HepG2 (cell line): Measurements from ENCODE around the gene PEX11B. TPM values are rescaled to one million over a fixed set of nuclear protein-coding genes. Genes with fewer than 3 reads are reported as not detected.

Experiments
- ARID2 ChIP-seq: sonication (generic); formaldehyde crosslinking; IDR thresholded peaks from 2 replicates; pipeline ENCODE4 v1.8.1; 2022; ENCODE audit warnings: mild to moderate bottlenecking, missing genetic modification reagents, borderline replicate concordance
- CREB1 ChIP-seq, 2 experiments: fragments of 450-650 bp in 1 of 2; IDR thresholded peaks; 2 replicates each; pipeline ENCODE4 v1.6.1; 2016 to 2017; ENCODE audit warnings: control low read depth in 1 of 2, mild to moderate bottlenecking in 1 of 2, missing compliant biosample characterization in 1 of 2, missing genetic modification characterization in 1 of 2
- FIP1L1 ChIP-seq: fragments of 200-400 bp; formaldehyde crosslinking; IDR thresholded peaks from 2 replicates; pipeline ENCODE4 v1.6.1; 2018; ENCODE audit warnings: low read depth, mild to moderate bottlenecking, low read length, moderate library complexity, borderline replicate concordance; ENCODE audit not compliant: insufficient read depth
- HNRNPLL ChIP-seq: fragments of 200-400 bp; formaldehyde crosslinking; IDR thresholded peaks from 2 replicates; pipeline ENCODE4 v1.6.1; 2017; ENCODE audit warnings: mild to moderate bottlenecking, low read depth, low read length; ENCODE audit not compliant: poor library complexity, severe bottlenecking
- KLF12 ChIP-seq: sonication (generic); formaldehyde crosslinking; IDR thresholded peaks from 2 replicates; pipeline ENCODE4 v1.4.0; 2020; ENCODE audit warnings: missing genetic modification reagents, borderline replicate concordance
- MED13 ChIP-seq: sonication (generic); formaldehyde crosslinking; IDR thresholded peaks from 2 replicates; pipeline ENCODE4 v1.5.0; 2020; ENCODE audit warnings: missing genetic modification reagents
- MLLT10 ChIP-seq: sonication (generic); formaldehyde crosslinking; IDR thresholded peaks from 2 replicates; pipeline ENCODE4 v1.4.0; 2020; ENCODE audit warnings: missing genetic modification reagents
- RARG ChIP-seq: sonication (generic); formaldehyde crosslinking; IDR thresholded peaks from 2 replicates; pipeline ENCODE4 v1.4.0; 2020; ENCODE audit warnings: low read depth, mild to moderate bottlenecking, missing genetic modification reagents
- SMAD1 ChIP-seq: sonication (generic); formaldehyde crosslinking; IDR thresholded peaks from 2 replicates; pipeline ENCODE4 v1.4.0; 2020; ENCODE audit warnings: missing genetic modification reagents, low read depth, mild to moderate bottlenecking, borderline replicate concordance
- SMARCE1 ChIP-seq: fragments of 450-650 bp; IDR thresholded peaks from 2 replicates; pipeline ENCODE4 v1.6.1; 2017; ENCODE audit warnings: borderline replicate concordance
- TBL1XR1 ChIP-seq: fragments of 150-350 bp; IDR thresholded peaks from 2 replicates; pipeline ENCODE4 v1.6.1; 2014; ENCODE audit warnings: borderline replicate concordance, low read length; ENCODE audit not compliant: partially characterized antibody
- TSC22D2 ChIP-seq: sonication (generic); formaldehyde crosslinking; IDR thresholded peaks from 2 replicates; pipeline ENCODE4 v1.5.1; 2020; ENCODE audit warnings: missing genetic modification reagents, mild to moderate bottlenecking, borderline replicate concordance
- ZBTB7A ChIP-seq: sonication (generic); formaldehyde crosslinking; IDR thresholded peaks from 2 replicates; pipeline ENCODE4 v1.8.0; 2022; ENCODE audit warnings: mild to moderate bottlenecking, missing genetic modification reagents
- ZNF160 ChIP-seq: sonication (generic); formaldehyde crosslinking; IDR thresholded peaks from 2 replicates; pipeline ENCODE4 v1.8.0; 2022; ENCODE audit warnings: mild to moderate bottlenecking, inconsistent platforms, missing genetic modification reagents
- ZNF432 ChIP-seq: sonication (generic); formaldehyde crosslinking; IDR thresholded peaks from 2 replicates; pipeline ENCODE4 v1.5.0; 2020; ENCODE audit warnings: missing genetic modification reagents, mild to moderate bottlenecking, borderline replicate concordance
- ZNF564 ChIP-seq: sonication (generic); formaldehyde crosslinking; IDR thresholded peaks from 2 replicates; pipeline ENCODE4 v1.8.1; 2023; ENCODE audit warnings: mild to moderate bottlenecking, missing genetic modification reagents
- ZNF782 ChIP-seq: sonication (generic); formaldehyde crosslinking; IDR thresholded peaks from 2 replicates; pipeline ENCODE4 v1.4.0; 2020; ENCODE audit warnings: missing genetic modification reagents, mild to moderate bottlenecking, borderline replicate concordance
- ZNF839 ChIP-seq: sonication (generic); formaldehyde crosslinking; IDR thresholded peaks from 2 replicates; pipeline ENCODE4 v1.4.0; 2020; ENCODE audit warnings: missing genetic modification reagents, mild to moderate bottlenecking, borderline replicate concordance
- polyA plus RNA-seq, 8 experiments: library from polyadenylated mRNA; depleted of rRNA in 3 of 8; stranded (reverse) in 7 of 8; unstranded in 1 of 8; fragments of >200 nt; fragmentation: Illumina TruSeq in 4 of 8; extraction: Trizol in 4 of 8; gene quantifications; 2 replicates each; pipeline versions ENCODE4 v1.2.1 to v1.2.3, GENCODE V29; 2011 to 2016; ENCODE audit warnings: low read depth in 4 of 8, missing spikeins in 1 of 8, mixed read lengths in 1 of 8; ENCODE audit not compliant: insufficient read depth in 1 of 8
- total RNA-seq, 5 experiments: library from RNA; depleted of rRNA; stranded (reverse); fragments of >200 nt; fragmentation: Illumina TruSeq; extraction: Trizol; gene quantifications; 2 replicates each; pipeline ENCODE4 v1.2.3, GENCODE V29; 2016; ENCODE audit warnings: low read depth in 1 of 5
- TF ChIP-seq, protein P1 (sequence below): IDR thresholded peaks from 2 replicates; pipeline ENCODE4 v1.6.1; 2016; ENCODE audit warnings: mild to moderate bottlenecking, missing biosample characterization, missing genetic modification reagents
- TF ChIP-seq, protein P2 (sequence below): IDR thresholded peaks from 2 replicates; pipeline ENCODE4 v1.6.1; 2016; ENCODE audit warnings: low read depth
- TF ChIP-seq, protein P3 (sequence below): sonication (generic); formaldehyde crosslinking; IDR thresholded peaks from 2 replicates; pipeline ENCODE4 v1.4.0; 2020; ENCODE audit warnings: missing genetic modification reagents, borderline replicate concordance
- TF ChIP-seq, protein P4 (sequence below): sonication (generic); formaldehyde crosslinking; IDR thresholded peaks from 2 replicates; pipeline ENCODE4 v1.5.1; 2020; ENCODE audit warnings: mild to moderate bottlenecking, missing genetic modification reagents, moderate library complexity

PEX11B gene
- total and polyA plus RNA-seq, 2 of the 13 experiments (the other 11 are each of a cell fraction or from before 2014, with no cell fraction given): 21.6 to 48.4 TPM

DNA sequence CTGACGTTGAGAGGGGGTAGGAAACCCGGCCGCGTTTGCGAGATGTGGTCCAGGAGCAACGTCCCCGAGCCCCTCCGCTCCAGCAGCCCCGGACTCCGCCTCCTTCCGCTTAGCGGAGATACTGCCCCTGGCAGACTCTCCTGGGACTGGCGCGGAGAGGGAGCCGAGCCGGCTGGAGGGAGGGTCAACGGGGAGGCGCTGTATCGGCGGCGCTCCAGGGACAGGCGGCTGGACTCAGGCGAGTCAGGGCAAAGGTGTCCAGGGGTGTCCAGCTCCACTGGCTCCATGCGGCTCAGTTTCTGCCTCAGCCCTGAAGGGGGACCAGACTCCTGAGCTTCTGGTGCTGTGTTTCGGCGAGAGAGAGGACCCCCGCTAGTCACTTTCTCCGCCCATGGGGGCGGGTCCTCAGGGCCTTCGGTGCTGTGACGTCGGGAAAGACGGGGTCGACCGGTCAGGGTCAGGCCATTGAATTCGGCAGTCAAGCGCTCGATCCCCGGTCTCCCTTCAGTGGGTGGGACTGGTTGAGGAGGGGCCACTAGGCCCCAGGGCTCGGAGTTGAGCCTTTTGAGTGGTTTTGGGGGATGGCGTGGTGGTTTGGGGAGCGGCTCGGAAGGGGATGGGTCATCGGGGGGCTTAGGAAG is 42.1 kb upstream of the PEX11B start (continued):
- peak; percentile 70; the same call in 1 of the 2 replicates for TF ChIP-seq RARG (CRISPR knock-in tag)
- TF ChIP-seq ZNF564: peak; percentile 46; the same call in 1 of the 2 replicates
- TF ChIP-seq TSC22D2 (CRISPR knock-in tag): no peak
- TF ChIP-seq ZNF782 (CRISPR knock-in tag): peak; percentile 72; the same call in 1 of the 2 replicates
- TF ChIP-seq, protein P1, sequence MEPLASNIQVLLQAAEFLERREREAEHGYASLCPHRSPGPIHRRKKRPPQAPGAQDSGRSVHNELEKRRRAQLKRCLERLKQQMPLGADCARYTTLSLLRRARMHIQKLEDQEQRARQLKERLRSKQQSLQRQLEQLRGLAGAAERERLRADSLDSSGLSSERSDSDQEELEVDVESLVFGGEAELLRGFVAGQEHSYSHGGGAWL (CRISPR knock-in tag): no peak
- TF ChIP-seq FIP1L1: no peak
- TF ChIP-seq, protein P2, sequence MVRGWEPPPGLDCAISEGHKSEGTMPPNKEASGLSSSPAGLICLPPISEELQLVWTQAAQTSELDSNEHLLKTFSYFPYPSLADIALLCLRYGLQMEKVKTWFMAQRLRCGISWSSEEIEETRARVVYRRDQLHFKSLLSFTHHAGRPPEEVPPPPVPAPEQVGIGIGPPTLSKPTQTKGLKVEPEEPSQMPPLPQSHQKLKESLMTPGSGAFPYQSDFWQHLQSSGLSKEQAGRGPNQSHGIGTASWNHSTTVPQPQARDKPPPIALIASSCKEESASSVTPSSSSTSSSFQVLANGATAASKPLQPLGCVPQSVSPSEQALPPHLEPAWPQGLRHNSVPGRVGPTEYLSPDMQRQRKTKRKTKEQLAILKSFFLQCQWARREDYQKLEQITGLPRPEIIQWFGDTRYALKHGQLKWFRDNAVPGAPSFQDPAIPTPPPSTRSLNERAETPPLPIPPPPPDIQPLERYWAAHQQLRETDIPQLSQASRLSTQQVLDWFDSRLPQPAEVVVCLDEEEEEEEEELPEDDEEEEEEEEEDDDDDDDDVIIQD: no peak
- 0 out of 2 replicates have a peak, but pooled peaks have one; percentile 74 for TF ChIP-seq ZBTB7A (CRISPR knock-in tag)
- peak; percentile 71 for TF ChIP-seq HNRNPLL
- no peak for TF ChIP-seq TBL1XR1
- TF ChIP-seq, protein P3, sequence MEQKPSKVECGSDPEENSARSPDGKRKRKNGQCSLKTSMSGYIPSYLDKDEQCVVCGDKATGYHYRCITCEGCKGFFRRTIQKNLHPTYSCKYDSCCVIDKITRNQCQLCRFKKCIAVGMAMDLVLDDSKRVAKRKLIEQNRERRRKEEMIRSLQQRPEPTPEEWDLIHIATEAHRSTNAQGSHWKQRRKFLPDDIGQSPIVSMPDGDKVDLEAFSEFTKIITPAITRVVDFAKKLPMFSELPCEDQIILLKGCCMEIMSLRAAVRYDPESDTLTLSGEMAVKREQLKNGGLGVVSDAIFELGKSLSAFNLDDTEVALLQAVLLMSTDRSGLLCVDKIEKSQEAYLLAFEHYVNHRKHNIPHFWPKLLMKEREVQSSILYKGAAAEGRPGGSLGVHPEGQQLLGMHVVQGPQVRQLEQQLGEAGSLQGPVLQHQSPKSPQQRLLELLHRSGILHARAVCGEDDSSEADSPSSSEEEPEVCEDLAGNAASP (CRISPR knock-in tag): 0 out of 2 replicates have a peak, but pooled peaks have one; percentile 41
- no peak for TF ChIP-seq SMAD1
- peak; percentile 35; the same call in 1 of the 2 replicates for TF ChIP-seq ZNF160 (CRISPR knock-in tag)
- no peak for TF ChIP-seq SMARCE1
- TF ChIP-seq ARID2 (CRISPR knock-in tag): no peak
- peak; percentile 32; the same call in 1 of the 2 replicates for TF ChIP-seq CREB1 (IDR thresholded peaks at IDR 0.05)
- TF ChIP-seq CREB1 (CRISPR knock-in tag; IDR thresholded peaks at IDR 0.05): no peak
- peak; percentile 41; the same call in 1 of the 2 replicates for TF ChIP-seq KLF12 (CRISPR knock-in tag)
- no peak for TF ChIP-seq ZNF432 (CRISPR knock-in tag)
- no peak for TF ChIP-seq MLLT10
- no peak for TF ChIP-seq ZNF839 (CRISPR knock-in tag)
- TF ChIP-seq MED13 (CRISPR knock-in tag): no peak
- TF ChIP-seq, protein P4, sequence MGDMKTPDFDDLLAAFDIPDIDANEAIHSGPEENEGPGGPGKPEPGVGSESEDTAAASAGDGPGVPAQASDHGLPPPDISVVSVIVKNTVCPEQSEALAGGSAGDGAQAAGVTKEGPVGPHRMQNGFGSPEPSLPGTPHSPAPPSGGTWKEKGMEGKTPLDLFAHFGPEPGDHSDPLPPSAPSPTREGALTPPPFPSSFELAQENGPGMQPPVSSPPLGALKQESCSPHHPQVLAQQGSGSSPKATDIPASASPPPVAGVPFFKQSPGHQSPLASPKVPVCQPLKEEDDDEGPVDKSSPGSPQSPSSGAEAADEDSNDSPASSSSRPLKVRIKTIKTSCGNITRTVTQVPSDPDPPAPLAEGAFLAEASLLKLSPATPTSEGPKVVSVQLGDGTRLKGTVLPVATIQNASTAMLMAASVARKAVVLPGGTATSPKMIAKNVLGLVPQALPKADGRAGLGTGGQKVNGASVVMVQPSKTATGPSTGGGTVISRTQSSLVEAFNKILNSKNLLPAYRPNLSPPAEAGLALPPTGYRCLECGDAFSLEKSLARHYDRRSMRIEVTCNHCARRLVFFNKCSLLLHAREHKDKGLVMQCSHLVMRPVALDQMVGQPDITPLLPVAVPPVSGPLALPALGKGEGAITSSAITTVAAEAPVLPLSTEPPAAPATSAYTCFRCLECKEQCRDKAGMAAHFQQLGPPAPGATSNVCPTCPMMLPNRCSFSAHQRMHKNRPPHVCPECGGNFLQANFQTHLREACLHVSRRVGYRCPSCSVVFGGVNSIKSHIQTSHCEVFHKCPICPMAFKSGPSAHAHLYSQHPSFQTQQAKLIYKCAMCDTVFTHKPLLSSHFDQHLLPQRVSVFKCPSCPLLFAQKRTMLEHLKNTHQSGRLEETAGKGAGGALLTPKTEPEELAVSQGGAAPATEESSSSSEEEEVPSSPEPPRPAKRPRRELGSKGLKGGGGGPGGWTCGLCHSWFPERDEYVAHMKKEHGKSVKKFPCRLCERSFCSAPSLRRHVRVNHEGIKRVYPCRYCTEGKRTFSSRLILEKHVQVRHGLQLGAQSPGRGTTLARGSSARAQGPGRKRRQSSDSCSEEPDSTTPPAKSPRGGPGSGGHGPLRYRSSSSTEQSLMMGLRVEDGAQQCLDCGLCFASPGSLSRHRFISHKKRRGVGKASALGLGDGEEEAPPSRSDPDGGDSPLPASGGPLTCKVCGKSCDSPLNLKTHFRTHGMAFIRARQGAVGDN (CRISPR knock-in tag): peak; percentile 66
